Right lobe of liver (tissue), 6 donors: ENCODE data around the gene HES4. TPM values are rescaled to one million over a fixed set of nuclear protein-coding genes. Genes with fewer than 3 reads are reported as not detected.

Experiments
- ATAC-seq, 4 donors: fragments of 200-7000 bp; cut with Tn5 transposase; one replicate each; pipeline ENCODE4 v1.9.1; 2020; ENCODE audit warnings: mild to moderate bottlenecking in 4 of 4, moderate library complexity in 4 of 4
- DNase-seq, 3 donors: peaks; one replicate each; pipeline ENCODE4 v3.0.0-alpha.2; 2020
- H3K27ac ChIP-seq, 3 donors: fragments of 200-600 bp; one replicate each; pipeline ENCODE4 v1.8.0; 2022
- H3K27me3 ChIP-seq, 2 donors: fragments of 200-600 bp; one replicate each; pipeline ENCODE4 v1.8.0; 2022
- H3K36me3 ChIP-seq, 4 donors: fragments of 200-600 bp; sonication (generic) in 1 of 4; one replicate each; pipeline versions ENCODE4 v1.5.1 to v1.8.0; 2017 to 2022; ENCODE audit warnings: control low read depth in 1 of 4
- H3K4me1 ChIP-seq, 4 donors: fragments of 200-600 bp; sonication (generic) in 1 of 4; one replicate each; pipeline versions ENCODE4 v1.5.1 to v1.8.0; 2017 to 2022; ENCODE audit warnings: control low read depth in 1 of 4
- H3K4me3 ChIP-seq, 3 donors: fragments of 200-600 bp; one replicate each; pipeline ENCODE4 v1.8.0; 2022
- H3K9me3 ChIP-seq, 4 donors: fragments of 200-600 bp; sonication (generic) in 1 of 4; one replicate each; pipeline versions ENCODE4 v1.5.1 to v1.8.0; 2017 to 2022; ENCODE audit warnings: control low read depth in 1 of 4
- CTCF ChIP-seq, 4 donors: fragments of 200-600 bp in 3 of 4; fragments of 450-650 bp in 1 of 4; IDR thresholded peaks; one replicate each; pipeline versions ENCODE4 v1.5.1 to v1.8.0; 2016 to 2022; ENCODE audit warnings: antibody characterized with exemption in 4 of 4, mild to moderate bottlenecking in 2 of 4
- POLR2A ChIP-seq: fragments of 450-650 bp; IDR thresholded peaks from one replicate; pipeline ENCODE4 v1.6.1; 2017; ENCODE audit warnings: antibody characterized with exemption, mild to moderate bottlenecking
- WGBS: methylation state at CpG from one replicate; pipeline ENCODE4 v1.1.6; 2018; ENCODE audit warnings: low coverage, low lambda C conversion rate; ENCODE audit not compliant: insufficient coverage; ENCODE audit errors: missing lambda C conversion rate; 5-methylcytosine and 5-hydroxymethylcytosine counted together
- intact Hi-C, 2 donors: fragments of 100-400 bp; cut with DNase I; formaldehyde crosslinking; loops; one replicate each; pipeline versions ENCODE4 v1.11.2 to v1.14.1; 2022
- total RNA-seq, 6 experiments: library from RNA; depleted of rRNA in 2 of 6; stranded (reverse); fragments of >200 nt in 2 of 6; fragmentation: NEBNext Ultra II Directional in 3 of 6; extraction: Animal tissue kit (Norgen Biotek cat#: 25700) in 3 of 6; gene quantifications; one replicate each; pipeline versions ENCODE4 v1.1.0 to v1.2.4, GENCODE V29; 2016 to 2023
- donor health status: DM: no; HTN: yes; CAD: no.
- donor health status: DM: no; HTN: no; CAD: no.
- donor health status: DM: no; HTN: no; CAD: no.
- donor health status: DM: no; HTN: yes; CAD: no.
- donor health status: DM: no; HTN: yes; CAD: no.

The HES4 gene
- total RNA-seq, 6 experiments from 2014 or later: 1.6 to 21.5 (median 5.2) TPM

GRCh38 chr1:970242-970972 lies 29.5 kb downstream of the HES4 start:
- H3K27me3 ChIP-seq: peaks cover 0 to 12% of the 10 kb centered on the region in 2 donors
- H3K27ac ChIP-seq: no peak overlapping the region
- H3K9me3 ChIP-seq: no peaks in the 10 kb centered on the region
- DNase-seq (no peak), ATAC-seq (no peak)
- H3K4me1 ChIP-seq: peaks cover 0 to 8% (median 2%) of the 10 kb centered on the region in 4 donors
- intact Hi-C loops: no loop called here
- no peaks in the 10 kb centered on the region for H3K36me3 ChIP-seq
- TF ChIP-seq CTCF (IDR thresholded peaks at IDR 0.05) (no peak), POLR2A (no peak)
- 20% methylated on average over 3 of the region's 33 CpGs for WGBS
- no peak overlapping the region for H3K4me3 ChIP-seq

- DNase-seq (no peak), ATAC-seq (no peak)
- H3K4me3 ChIP-seq: no peak overlapping the region
- peaks cover 0 to 8% (median 2%) of the 10 kb centered on the region in 4 donors for H3K4me1 ChIP-seq
- H3K27me3 ChIP-seq: peaks cover 0 to 12% of the 10 kb centered on the region in 2 donors
- TF ChIP-seq POLR2A (no peak), CTCF (IDR thresholded peaks at IDR 0.05) (no peak)
- no peaks in the 10 kb centered on the region for H3K9me3 ChIP-seq
- no peaks in the 10 kb centered on the region for H3K36me3 ChIP-seq
- 67% methylated on average over 14 of the region's 15 CpGs for WGBS
- intact Hi-C loops: no loop called here
- no peak overlapping the region for H3K27ac ChIP-seq
Observed at GRCh38 chr1:969260-969855, 30.5 kb downstream of the HES4 start.

GRCh38 chr1:967466-968343 lies 32.2 kb downstream of the HES4 start:
- Histone ChIP-seq H3K27ac (no peak overlapping the region), H3K4me1 (peaks cover 0 to 8% (median 2%) of the 10 kb centered on the region in 4 donors), H3K9me3 (no peaks in the 10 kb centered on the region), H3K36me3 (no peaks in the 10 kb centered on the region), H3K4me3 (no peak overlapping the region), H3K27me3 (peaks cover 0 to 12% of the 10 kb centered on the region in 2 donors)
- no peak for ATAC-seq
- TF ChIP-seq CTCF (IDR thresholded peaks at IDR 0.05) (no peak), POLR2A (no peak)
- intact Hi-C loops: no loop called here
- DNase-seq: peak in 1 of 3 donors; percentile 18
- no CpG with 5 or more reads among the region's 23 CpGs for WGBS

GRCh38 chr1:966704-967300 lies 33.1 kb downstream of the HES4 start:
- no peaks in the 10 kb centered on the region for H3K36me3 ChIP-seq
- peaks cover 0 to 8% (median 2%) of the 10 kb centered on the region in 4 donors for H3K4me1 ChIP-seq
- intact Hi-C loops: no loop called here
- peak; percentile 76 to 88 (median 76) for DNase-seq
- H3K27ac ChIP-seq: peak overlapping the region; percentile 43 to 83 (median 52)
- WGBS: 0% methylated on average over 25 of the region's 60 CpGs
- peak overlapping the region; percentile 48 to 63 (median 57) for H3K4me3 ChIP-seq
- TF ChIP-seq CTCF (IDR thresholded peaks at IDR 0.05) (no peak), POLR2A (peak; percentile 49)
- ATAC-seq: peak; percentile 82 to 88 (median 83)
- peaks cover 0 to 12% of the 10 kb centered on the region in 2 donors for H3K27me3 ChIP-seq
- H3K9me3 ChIP-seq: no peaks in the 10 kb centered on the region
